Fibroblast of skin of back (primary cell): ENCODE data around the gene CPED1. TPM values are rescaled to one million over a fixed set of nuclear protein-coding genes. Genes with fewer than 3 reads are reported as not detected.

Experiments used
- DNase-seq: peaks from one replicate; pipeline ENCODE4 v3.0.0-alpha.2; 2013
- polyA plus RNA-seq, 2 experiments: library from polyadenylated mRNA; unstranded; fragments of 120-200 nt; gene quantifications; one replicate each; pipeline ENCODE4 v1.2.1, GENCODE V29; 2013; ENCODE audit not compliant: insufficient read length in 2 of 2

CPED1 gene
- polyA plus RNA-seq (2013, experiment 1 of 2; ENCODE audit: insufficient read length) = 6.1 TPM
- 4.4 TPM for polyA plus RNA-seq (2013, experiment 2 of 2; ENCODE audit: insufficient read length)

GRCh38 chr7:120988591-120989256 lies at the start of gene CPED1:
CPED1 (plus strand) TSS chr7:120988711; CDS start chr7:120989622, 911 bp downstream.
- peak; percentile 69 for DNase-seq

- DNase-seq = no peak
Observed at GRCh38 chr7:120939345-120939744, 49.2 kb upstream of the CPED1 start.

- DNase-seq = peak; percentile 8
Observed at GRCh38 chr7:120941064-120941463, 47.4 kb upstream of the CPED1 start.

- DNase-seq = no peak
Observed at GRCh38 chr7:120941856-120942255, 46.7 kb upstream of the CPED1 start.

GRCh38 chr7:120942861-120943260 lies 45.6 kb upstream of the CPED1 start:
- no peak for DNase-seq

GRCh38 chr7:120944826-120945562 lies 43.5 kb upstream of the CPED1 start:
- no peak for DNase-seq

GRCh38 chr7:120947980-120948379 lies 40.5 kb upstream of the CPED1 start:
- DNase-seq = no peak

- DNase-seq = no peak
Observed at GRCh38 chr7:120949393-120949911, 39.1 kb upstream of the CPED1 start.

GRCh38 chr7:120949998-120950538 lies 38.4 kb upstream of the CPED1 start:
- no peak for DNase-seq

GRCh38 chr7:120950539-120951308 lies 37.8 kb upstream of the CPED1 start, which contains the start of gene ING3:
ING3 (plus strand) TSS chr7:120950777; CDS start chr7:120950897, 120 bp downstream.
- peak; percentile 97 for DNase-seq

- no peak for DNase-seq
Observed at GRCh38 chr7:120951309-120951699, 37.2 kb upstream of the CPED1 start.

- DNase-seq = no peak
Observed at GRCh38 chr7:120951826-120952225, 36.7 kb upstream of the CPED1 start.

GRCh38 chr7:120955577-120956149 lies 32.8 kb upstream of the CPED1 start:
- no peak for DNase-seq

GRCh38 chr7:120959929-120960484 lies 28.5 kb upstream of the CPED1 start:
- DNase-seq = no peak

GRCh38 chr7:120960714-120961113 lies 27.8 kb upstream of the CPED1 start:
- DNase-seq = no peak

- DNase-seq = no peak
Observed at GRCh38 chr7:120961638-120962173, 26.8 kb upstream of the CPED1 start.

GRCh38 chr7:120964088-120964487 lies 24.4 kb upstream of the CPED1 start:
- no peak for DNase-seq

- DNase-seq = no peak
Observed at GRCh38 chr7:120966961-120967360, 21.6 kb upstream of the CPED1 start.

- no peak for DNase-seq
Observed at GRCh38 chr7:120973849-120974248, 14.7 kb upstream of the CPED1 start.

- DNase-seq = peak; percentile 54
Observed at GRCh38 chr7:120979765-120980499, 8.6 kb upstream of the CPED1 start.

- no peak for DNase-seq
Observed at GRCh38 chr7:120981117-120981516, 7.4 kb upstream of the CPED1 start.
